ENCODE measurements around the gene PLSCR2. TPM values are rescaled to one million over a fixed set of nuclear protein-coding genes. Genes with fewer than 3 reads are reported as not detected.
"Not testable (repeated sequence)": the region's sequence is repeated elsewhere in the genome, so short reads cannot be mapped to it uniquely, and the experiment has no call there.

The PLSCR2 gene
- total and polyA plus RNA-seq, 2 of the 8 experiments (the other 6 are each of a cell fraction or from before 2014, with no cell fraction given) = not detected

GRCh38 chr3:146412711-146413110 is 56.6 kb downstream of the PLSCR2 start:
- H3K56ac ChIP-seq (replicated peaks; ENCODE audit: insufficient read length, low read depth, low read length); H3K9me3 ChIP-seq (ENCODE audit: insufficient read depth in 2 of 2, low read depth in 1 of 2, low read length in 1 of 2); H3K27me3 ChIP-seq (replicated peaks in 1 of 4; ENCODE audit: control insufficient read depth in 3 of 4, extremely low read depth in 1 of 4, insufficient read depth in 3 of 4, low read length in 3 of 4); H2BK120ac ChIP-seq (replicated peaks; ENCODE audit: low read depth, low read length); H3K27ac ChIP-seq (ENCODE audit: low read depth, low read length); H4K20me1 ChIP-seq (replicated peaks in 1 of 2; ENCODE audit: control insufficient read depth in 1 of 2, insufficient read depth in 2 of 2, low read length in 2 of 2); H4K5ac ChIP-seq (ENCODE audit: insufficient read length, low read depth, low read length); H2BK5ac ChIP-seq (ENCODE audit: low read depth, low read length); H3K79me1 ChIP-seq (ENCODE audit: low read depth, low read length); POLR2A ChIA-PET (ENCODE audit: partially characterized antibody); H4K91ac ChIP-seq (replicated peaks; ENCODE audit: insufficient read length, low read length); H2BK15ac ChIP-seq (ENCODE audit: low read length); H3K4me1 ChIP-seq (replicated peaks in 1 of 4; ENCODE audit: control insufficient read depth in 3 of 4, insufficient read depth in 4 of 4, low read length in 3 of 4); H3K36me3 ChIP-seq (ENCODE audit: control insufficient read depth in 2 of 4, insufficient read depth in 4 of 4, low read length in 3 of 4); H3K23ac ChIP-seq (ENCODE audit: insufficient read length); H3K4me3 ChIP-seq (ENCODE audit: extremely low read depth in 1 of 4, insufficient read depth in 2 of 4, low read depth in 3 of 4, low read length in 4 of 4); H3K4ac ChIP-seq (replicated peaks; ENCODE audit: insufficient read length, low read depth, low read length); H3K4me2 ChIP-seq (ENCODE audit: insufficient read depth in 1 of 2, low read depth in 2 of 2, low read length in 2 of 2); H2AFZ ChIP-seq (ENCODE audit: low read length); H3K18ac ChIP-seq (ENCODE audit: extremely low read depth, low read length); H3K9ac ChIP-seq (replicated peaks in 1 of 4; ENCODE audit: extremely low read depth in 1 of 4, low read depth in 3 of 4, low read length in 3 of 4); FAIRE-seq; H3K79me2 ChIP-seq (ENCODE audit: control insufficient read depth in 1 of 2, insufficient read depth in 2 of 2, low read length in 2 of 2); H2AK5ac ChIP-seq (ENCODE audit: low read depth, low read length); H4K8ac ChIP-seq (ENCODE audit: extremely low read depth, insufficient read depth, low read length); H2BK20ac ChIP-seq (ENCODE audit: low read length); CTCF ChIA-PET (ENCODE audit: partially characterized antibody); H3K23me2 ChIP-seq (ENCODE audit: low read depth, low read length); DNase-seq (ENCODE audit: low read depth in 1 of 2, low spot score in 2 of 2); H3K14ac ChIP-seq (ENCODE audit: insufficient read length); H2BK12ac ChIP-seq (ENCODE audit: low read depth, low read length): not testable (repeated sequence)
- 84% methylated on average over 5 of the region's 5 CpGs; no CpG with 5 or more reads in 1 of the 2 experiments for WGBS, 2 experiments (ENCODE audit: extremely low coverage in 1 of 2, insufficient coverage in 1 of 2, insufficient read length in 1 of 2, insufficient replicate concordance in 2 of 2, low coverage in 1 of 2, low lambda C conversion rate in 2 of 2, missing lambda C conversion rate in 1 of 2)
